TTC549 (cell line): ENCODE measurements around the gene USH2A.
"Not testable (repeated sequence)": the region's sequence is repeated elsewhere in the genome, so short reads cannot be mapped to it uniquely, and the experiment has no call there.

Experiments used
- FAIRE-seq: peaks from 2 replicates; lab custom pipeline; 2012; peaks lifted over from hg19 to GRCh38; lab: Jason Lieb, UNC

The USH2A gene

GRCh38 chr1:216044538-216044937, 378.7 kb downstream of the USH2A start:
- FAIRE-seq, result no peak

DNA sequence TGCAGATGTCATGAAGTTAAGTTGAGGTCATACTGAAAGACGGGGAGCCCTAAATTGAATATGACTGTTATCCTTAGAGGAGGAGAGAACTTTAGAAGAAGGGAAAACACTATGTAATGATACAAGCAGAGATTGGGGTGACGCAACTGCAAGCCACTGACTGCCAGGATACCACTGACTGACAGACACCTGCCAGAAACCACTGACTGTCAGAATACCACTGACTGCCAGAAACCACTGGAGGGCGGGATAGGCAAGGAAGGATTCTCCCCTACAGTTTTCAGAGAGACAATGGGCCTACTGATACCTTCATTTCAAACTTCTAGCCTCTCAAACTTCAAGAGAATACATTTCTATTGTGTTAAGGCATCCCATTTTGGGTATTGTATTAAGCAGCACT, 388.7 kb downstream of the USH2A start:
- FAIRE-seq, result no peak

- FAIRE-seq, result no peak
These were observed 390.2 kb downstream of the USH2A start for GRCh38 chr1:216032961-216033614.

GRCh38 chr1:216032284-216032683, 391.0 kb downstream of the USH2A start:
- FAIRE-seq, result no peak

DNA sequence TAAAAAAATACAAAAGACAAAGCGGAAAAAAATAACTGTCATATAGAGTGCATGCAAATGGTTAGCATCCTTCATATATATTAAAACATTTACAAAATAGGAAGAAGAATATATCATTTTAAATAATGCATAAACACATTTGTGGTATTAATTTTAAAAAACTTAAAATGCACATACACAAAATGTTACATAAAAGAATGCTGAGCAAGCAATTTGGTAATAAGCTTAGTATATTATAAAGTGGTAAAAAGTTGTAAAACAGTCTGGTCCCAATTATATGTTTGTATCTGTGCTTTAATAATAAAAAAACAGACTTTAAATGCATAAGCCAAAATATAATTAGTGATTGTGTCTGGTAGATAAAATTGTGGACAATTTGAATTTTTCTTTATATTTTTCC, 394.6 kb downstream of the USH2A start:
- no peak for FAIRE-seq

DNA sequence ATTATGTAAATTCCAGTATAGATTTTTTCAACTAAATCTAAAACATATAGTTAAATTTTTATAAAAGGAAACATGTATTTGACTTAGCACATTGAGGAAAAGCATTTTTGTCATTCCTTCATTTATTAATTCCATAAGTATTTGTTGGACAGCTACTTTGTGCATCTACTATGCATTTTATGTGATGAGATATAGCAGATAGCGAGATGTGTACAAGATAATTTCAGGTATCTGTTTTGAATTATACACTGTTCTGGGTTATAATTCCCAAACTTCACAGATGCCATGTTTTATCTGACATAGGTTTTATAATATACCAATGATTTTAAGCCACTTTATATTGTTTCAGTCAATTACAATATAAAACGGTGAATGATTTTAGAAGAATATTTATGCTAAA, 398.7 kb downstream of the USH2A start:
- FAIRE-seq, result peak; percentile 22

DNA sequence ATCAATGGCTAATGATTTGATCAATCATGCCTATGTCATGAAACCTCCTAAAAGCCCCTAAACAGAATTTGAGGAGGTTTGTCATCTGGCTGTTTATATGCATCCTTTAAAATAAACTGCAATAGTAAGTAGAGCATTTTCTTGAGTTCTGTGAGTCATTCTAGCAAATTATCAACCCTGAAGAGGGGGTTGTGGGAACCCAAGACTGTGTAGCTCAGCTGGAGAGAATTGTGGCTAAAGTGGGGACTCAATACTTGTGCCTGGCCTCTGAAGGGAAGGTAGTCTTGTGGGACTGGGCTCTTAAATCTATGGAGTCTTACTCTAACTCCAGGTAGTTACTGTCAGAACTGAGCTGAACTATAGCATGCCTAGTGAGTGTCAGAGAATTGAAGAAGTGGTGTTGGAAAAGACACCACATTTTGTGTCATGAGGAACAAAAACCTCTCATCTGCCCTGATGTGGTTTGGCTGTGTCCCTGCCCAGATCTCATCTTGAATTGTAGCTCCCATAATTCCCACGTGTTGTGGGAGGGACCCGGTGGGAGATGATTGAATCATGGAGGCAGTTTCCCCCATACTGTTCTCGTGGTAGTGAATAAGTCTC, 402.4 kb downstream of the USH2A start:
- FAIRE-seq, result no peak

GRCh38 chr1:216015116-216015515, 408.1 kb downstream of the USH2A start:
- no peak for FAIRE-seq

- FAIRE-seq, result no peak
These were observed 409.2 kb downstream of the USH2A start for GRCh38 chr1:216014086-216014485.

DNA sequence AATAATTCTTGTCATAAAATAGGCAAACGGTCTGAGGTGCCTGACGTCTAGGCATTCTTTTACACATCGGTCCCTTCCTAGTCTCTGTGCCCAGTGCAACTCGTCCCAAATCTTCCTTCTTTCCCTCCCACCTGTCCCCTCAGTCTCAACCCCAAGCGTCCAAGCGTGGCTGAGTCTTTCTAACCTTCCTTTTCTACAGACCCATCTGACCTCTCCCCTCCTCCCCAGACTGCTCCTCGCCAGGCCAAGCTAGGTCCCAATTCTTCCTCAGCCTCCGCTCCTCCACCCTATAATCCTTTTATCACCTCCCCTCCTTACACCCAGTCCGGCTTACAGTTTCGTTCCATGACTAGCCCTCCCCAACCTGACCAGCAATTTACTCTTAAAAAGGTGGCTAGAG, 413.8 kb downstream of the USH2A start:
- FAIRE-seq, result not testable (repeated sequence)

DNA sequence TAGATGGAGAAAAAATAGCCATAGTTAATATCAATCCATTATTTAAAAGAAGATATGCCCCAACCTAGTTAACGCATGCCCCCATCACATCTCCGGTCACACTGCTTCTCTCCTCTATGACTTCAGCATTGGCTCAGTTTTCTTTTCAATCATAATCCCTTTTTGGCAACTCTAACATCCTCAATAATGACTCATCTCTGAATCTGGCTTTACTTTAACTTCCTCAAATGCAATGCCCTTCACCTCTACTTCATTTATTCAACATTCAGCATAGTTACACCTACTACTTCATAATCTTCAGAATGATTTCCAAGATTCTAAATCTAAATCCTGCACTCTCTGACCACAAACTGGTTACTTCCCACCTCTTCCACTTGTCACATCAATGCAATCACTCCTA, 417.3 kb downstream of the USH2A start:
- no peak for FAIRE-seq

- FAIRE-seq, result peak; percentile 89
These were observed 430.6 kb downstream of the USH2A start for GRCh38 chr1:215992620-215993019.

- FAIRE-seq, result no peak
These were observed 436.0 kb downstream of the USH2A start for GRCh38 chr1:215987092-215987875.

DNA sequence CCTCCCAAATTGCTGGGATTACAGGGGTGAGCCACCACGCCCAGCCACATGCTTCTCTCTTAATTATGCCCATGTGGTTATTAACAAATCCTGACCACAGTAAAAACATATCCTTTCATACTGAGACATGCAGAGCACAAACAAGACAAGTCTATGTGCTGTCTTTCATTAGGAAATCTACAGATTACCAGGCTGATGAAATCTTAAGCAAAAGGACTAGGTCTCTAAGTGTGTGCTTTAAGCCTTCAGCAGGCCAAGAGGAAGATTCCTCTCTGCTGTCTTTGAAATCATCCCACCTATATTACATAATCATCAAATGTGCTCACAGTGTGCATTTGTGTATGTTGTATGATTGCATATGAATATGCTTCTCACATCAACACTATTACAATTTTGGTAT, 436.8 kb downstream of the USH2A start:
- no peak for FAIRE-seq

- FAIRE-seq, result no peak
These were observed 439.6 kb downstream of the USH2A start for GRCh38 chr1:215983680-215984079.

GRCh38 chr1:215971793-215972441, 451.3 kb downstream of the USH2A start:
- FAIRE-seq, result no peak

- no peak for FAIRE-seq
These were observed 452.8 kb downstream of the USH2A start for GRCh38 chr1:215970406-215970805.

DNA sequence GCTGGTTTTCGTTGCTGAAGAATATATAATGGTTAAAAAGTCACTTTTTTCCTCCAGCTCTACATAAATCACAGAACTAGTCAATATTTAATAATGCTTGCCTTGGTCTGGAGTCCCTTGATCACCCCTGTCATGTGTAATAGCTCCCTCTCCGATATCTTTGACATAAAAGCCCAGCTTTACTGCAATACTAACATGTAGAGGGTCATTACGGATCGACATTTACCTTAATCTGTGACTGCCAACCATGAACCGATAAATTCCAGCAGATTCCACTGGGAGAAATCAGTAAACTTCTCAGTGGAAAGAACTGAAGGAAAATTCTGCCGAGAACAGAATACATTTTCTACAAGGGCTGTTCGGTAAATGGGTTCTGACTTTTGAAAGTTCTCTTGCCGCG, 459.6 kb downstream of the USH2A start:
- FAIRE-seq, result no peak

DNA sequence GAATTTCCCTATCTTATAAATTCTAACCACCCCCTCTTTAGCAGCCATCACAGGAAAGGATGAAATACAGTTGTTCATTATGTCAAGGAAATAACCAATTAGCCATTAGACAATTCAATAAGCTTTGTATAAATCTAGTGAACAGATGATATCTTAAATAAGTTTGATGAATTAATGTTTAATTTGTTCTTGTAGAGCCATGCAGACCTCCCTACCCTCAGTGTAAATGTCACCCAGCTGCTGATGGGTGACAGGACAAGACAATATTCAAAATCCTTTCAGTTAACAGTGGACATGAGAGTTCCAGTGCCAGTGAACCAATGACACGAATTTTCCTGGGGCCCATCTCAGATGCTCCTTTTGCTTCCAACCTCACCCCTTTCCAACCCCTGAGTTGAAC, 460.2 kb downstream of the USH2A start:
- FAIRE-seq, result no peak

DNA sequence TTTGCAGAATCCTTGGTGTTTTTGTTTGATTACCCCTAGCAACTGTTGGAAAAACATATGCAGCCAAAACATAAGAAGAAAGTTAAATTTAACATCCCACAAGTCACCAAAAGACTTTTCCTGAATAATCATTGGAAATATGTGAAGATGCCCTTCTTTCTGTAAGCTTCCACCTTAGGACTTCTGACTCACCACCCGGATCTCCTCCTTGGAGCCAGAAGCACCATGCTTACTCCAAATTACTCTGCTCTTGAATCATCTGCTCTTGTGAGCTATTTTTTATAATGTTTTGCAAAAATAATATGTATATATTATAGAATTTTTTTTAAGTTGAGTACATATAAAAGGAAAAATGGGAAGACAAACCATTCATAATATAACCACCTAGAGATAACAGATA, 464.4 kb downstream of the USH2A start:
- no peak for FAIRE-seq

- no peak for FAIRE-seq
These were observed 465.6 kb downstream of the USH2A start for GRCh38 chr1:215957663-215958062.

- FAIRE-seq, result no peak
These were observed 490.7 kb downstream of the USH2A start for GRCh38 chr1:215932558-215932957.

DNA sequence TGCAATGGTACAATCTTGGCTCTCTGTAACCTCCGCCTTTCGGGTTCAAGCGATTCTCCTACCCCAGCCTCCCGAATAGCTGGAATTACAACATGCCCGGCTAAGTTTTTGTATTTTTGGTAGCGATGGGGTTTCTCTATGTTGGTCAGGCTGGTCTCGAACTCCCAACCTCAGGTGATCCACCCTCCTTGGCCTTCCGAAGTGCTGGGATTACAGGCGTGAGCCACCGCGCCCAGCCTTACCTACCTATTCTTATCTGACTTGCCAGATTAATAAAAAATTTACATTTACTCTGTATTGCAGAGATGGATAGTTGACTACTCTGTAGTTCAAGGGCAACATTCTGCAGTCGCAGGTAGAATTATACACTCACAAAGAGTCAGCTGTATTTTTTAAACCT, 496.6 kb downstream of the USH2A start:
- no peak for FAIRE-seq
